H9 (cell line): ENCODE data around the gene WWC1. TPM values are rescaled to one million over a fixed set of nuclear protein-coding genes. Genes with fewer than 3 reads are reported as not detected.
A peak's percentile ranks its signal among the peaks of the same experiment; 100 is the strongest.

ENCODE experiments used
- DNase-seq: peaks from one replicate; pipeline ENCODE4 v3.0.0-alpha.2; 2017
- H2AFZ ChIP-seq: one replicate; pipeline ENCODE4 v1.6.1; 2013; ENCODE audit warnings: mild to moderate bottlenecking, low read length, control low read depth, moderate library complexity
- H2AK5ac ChIP-seq: 2 replicates; pipeline ENCODE4 v1.6.1; 2013; ENCODE audit warnings: low read length, control low read depth, mixed read lengths; ENCODE audit not compliant: insufficient read length
- H2BK120ac ChIP-seq: one replicate; pipeline ENCODE4 v1.6.1; 2013; ENCODE audit warnings: low read depth, mild to moderate bottlenecking, low read length, control low read depth, inconsistent platforms; ENCODE audit not compliant: poor library complexity, severe bottlenecking
- H2BK12ac ChIP-seq: 2 replicates; pipeline ENCODE4 v1.6.1; 2013; ENCODE audit warnings: low read length, control low read depth, mixed read lengths, low read depth; ENCODE audit not compliant: insufficient read length
- H2BK15ac ChIP-seq: 2 replicates; pipeline ENCODE4 v1.6.1; 2013; ENCODE audit warnings: low read depth, low read length, control low read depth
- H2BK20ac ChIP-seq: one replicate; pipeline ENCODE4 v1.6.1; 2013; ENCODE audit warnings: low read depth, mild to moderate bottlenecking, low read length, control low read depth, inconsistent platforms; ENCODE audit not compliant: poor library complexity, severe bottlenecking
- H2BK5ac ChIP-seq: 2 replicates; pipeline ENCODE4 v1.6.1; 2013; ENCODE audit warnings: low read length, control low read depth, mixed read lengths; ENCODE audit not compliant: insufficient read length
- H3K14ac ChIP-seq: 2 replicates; pipeline ENCODE4 v1.6.1; 2013; ENCODE audit warnings: low read length, control low read depth; ENCODE audit not compliant: insufficient read depth
- H3K18ac ChIP-seq: 2 replicates; pipeline ENCODE4 v1.6.1; 2013; ENCODE audit warnings: low read depth, mild to moderate bottlenecking, mixed read lengths, low read length, control low read depth; ENCODE audit not compliant: insufficient read length
- H3K23ac ChIP-seq: 2 replicates; pipeline ENCODE4 v1.6.1; 2013; ENCODE audit warnings: low read length, control low read depth, mixed read lengths, low read depth; ENCODE audit not compliant: insufficient read length
- H3K23me2 ChIP-seq: 2 replicates; pipeline ENCODE4 v1.6.1; 2013; ENCODE audit warnings: low read depth, mild to moderate bottlenecking, mixed read lengths, low read length, control low read depth; ENCODE audit not compliant: insufficient read length, poor library complexity, severe bottlenecking
- H3K27ac ChIP-seq: 2 replicates; pipeline ENCODE4 v1.5.1; 2013; ENCODE audit warnings: low read length, control low read depth, mixed read lengths, low read depth; ENCODE audit not compliant: insufficient read length
- H3K27me3 ChIP-seq: 2 replicates; pipeline ENCODE4 v1.6.1; 2013; ENCODE audit warnings: low read length, control low read depth, inconsistent platforms; ENCODE audit not compliant: insufficient read depth
- H3K4ac ChIP-seq: 2 replicates; pipeline ENCODE4 v1.6.1; 2013; ENCODE audit warnings: low read depth, mild to moderate bottlenecking, control low read depth, inconsistent platforms, low read length, moderate library complexity
- H3K4me1 ChIP-seq: 2 replicates; pipeline ENCODE4 v1.6.1; 2013; ENCODE audit warnings: low read length, control low read depth, inconsistent platforms; ENCODE audit not compliant: insufficient read depth
- H3K4me2 ChIP-seq: 2 replicates; pipeline ENCODE4 v1.6.1; 2013; ENCODE audit warnings: low read length, control low read depth, mixed read lengths; ENCODE audit not compliant: insufficient read length, insufficient read depth
- H3K56ac ChIP-seq: 2 replicates; pipeline ENCODE4 v1.6.1; 2013; ENCODE audit warnings: low read depth, mild to moderate bottlenecking, mixed read lengths, low read length, control low read depth; ENCODE audit not compliant: insufficient read length
- H3K79me1 ChIP-seq: 2 replicates; pipeline ENCODE4 v1.6.1; 2013; ENCODE audit warnings: low read depth, mild to moderate bottlenecking, moderate library complexity, low read length, control low read depth, inconsistent platforms; ENCODE audit not compliant: insufficient read depth, poor library complexity, severe bottlenecking
- H3K79me2 ChIP-seq: 2 replicates; pipeline ENCODE4 v1.6.1; 2013; ENCODE audit warnings: low read length, control low read depth, inconsistent platforms; ENCODE audit not compliant: insufficient read depth
- H3K9ac ChIP-seq: 2 replicates; pipeline ENCODE4 v1.6.1; 2013; ENCODE audit warnings: low read length, control low read depth, mixed read lengths; ENCODE audit not compliant: insufficient read length; ENCODE audit errors: extremely low read depth
- H3K9me3 ChIP-seq: one replicate; pipeline ENCODE4 v1.6.1; 2013; ENCODE audit warnings: low read depth, low read length, inconsistent platforms; ENCODE audit not compliant: control insufficient read depth
- H3T11ph ChIP-seq: one replicate; pipeline ENCODE4 v1.6.1; 2013; ENCODE audit warnings: mild to moderate bottlenecking, low read length, control low read depth, inconsistent platforms
- H4K20me1 ChIP-seq: one replicate; pipeline ENCODE4 v1.6.1; 2013; ENCODE audit not compliant: control insufficient read depth, insufficient read length, insufficient read depth
- H4K5ac ChIP-seq: 2 replicates; pipeline ENCODE4 v1.6.1; 2013; ENCODE audit warnings: low read depth, mild to moderate bottlenecking, mixed read lengths, low read length, control low read depth; ENCODE audit not compliant: insufficient read length
- H4K8ac ChIP-seq: replicated peaks from 2 replicates; pipeline ENCODE4 v1.6.1; 2013; ENCODE audit warnings: low read length, control low read depth, mixed read lengths, low read depth; ENCODE audit not compliant: insufficient read length
- H4K91ac ChIP-seq: 2 replicates; pipeline ENCODE4 v1.6.1; 2013; ENCODE audit warnings: low read depth, mild to moderate bottlenecking, moderate library complexity, mixed read lengths, low read length, control low read depth; ENCODE audit not compliant: insufficient read length
- H3K27ac Mint-ChIP-seq, 3 experiments: 2 replicates in 2 of 3; 3 replicates in 1 of 3; pipeline ENCODE4 v1.8.0; 2020 to 2021; ENCODE audit warnings: mixed read lengths in 3 of 3, mild to moderate bottlenecking in 1 of 3, moderate library complexity in 1 of 3
- H3K27me3 Mint-ChIP-seq: 2 replicates; pipeline ENCODE4 v1.8.0; 2021; ENCODE audit warnings: low read depth, mild to moderate bottlenecking, moderate library complexity, mixed read lengths
- H3K36me3 Mint-ChIP-seq, 3 experiments: 2 replicates in 2 of 3; 3 replicates in 1 of 3; pipeline ENCODE4 v1.8.0; 2020 to 2021; ENCODE audit warnings: low read depth in 3 of 3, mixed read lengths in 3 of 3; ENCODE audit not compliant: insufficient read depth in 1 of 3
- H3K4me1 Mint-ChIP-seq, 2 experiments: 2 replicates each; pipeline ENCODE4 v1.8.0; 2020; ENCODE audit warnings: mixed read lengths in 2 of 2
- H3K4me3 Mint-ChIP-seq, 2 experiments: 2 replicates in 1 of 2; 3 replicates in 1 of 2; pipeline ENCODE4 v1.8.0; 2020 to 2021; ENCODE audit warnings: mild to moderate bottlenecking in 2 of 2, mixed read lengths in 2 of 2, moderate library complexity in 1 of 2
- H3K9me3 Mint-ChIP-seq, 2 experiments: 2 replicates in 1 of 2; 3 replicates in 1 of 2; pipeline ENCODE4 v1.8.0; 2020; ENCODE audit warnings: mild to moderate bottlenecking in 2 of 2, mixed read lengths in 2 of 2, moderate library complexity in 1 of 2
- CTCF ChIP-seq: fragments of 200-600 bp; sonication (generic); conservative IDR thresholded peaks from 3 replicates; pipeline ENCODE4 v1.8.0; 2021; ENCODE audit warnings: antibody characterized with exemption, mild to moderate bottlenecking
- WGBS: extraction: QIAGEN DNeasy Blood & Tissue Kit; methylation state at CpG from one replicate; pipeline ENCODE4 v1.1.7; 2013; ENCODE audit warnings: missing lambda C conversion rate, low lambda C conversion rate, mixed read lengths; ENCODE audit not compliant: insufficient read length; ENCODE audit errors: extremely low coverage; 5-methylcytosine and 5-hydroxymethylcytosine counted together
- total RNA-seq: library from RNA; stranded (reverse); gene quantifications from 2 replicates; pipeline ENCODE4 v1.2.1, GENCODE V29; 2021

The WWC1 gene
- total RNA-seq, 1 experiment from 2014 or later, result 28.2 TPM

GRCh38 chr5:168296682-168297081, 5.2 kb downstream of the WWC1 start:
- H3K27me3 ChIP-seq, result no peaks in the 10 kb centered on the region
- no peak overlapping the region for H3K4ac ChIP-seq
- Mint-ChIP-seq H3K4me3 (no peak overlapping the region), H3K36me3 (peaks cover 0 to 2% (median 0%) of the 10 kb centered on the region in 3 experiments; a peak in 4 of 7 replicates), H3K27me3 (no peaks in the 10 kb centered on the region; the same call in 1 of the 2 replicates), H3K27ac (peak overlapping the region in 1 of 3 experiments; percentile 70; a peak in 1 of 7 replicates), H3K4me1 (peaks cover 64 to 80% of the 10 kb centered on the region in 2 experiments), H3K9me3 (no peaks in the 10 kb centered on the region)
- no peaks in the 10 kb centered on the region for H3K79me1 ChIP-seq
- no peak overlapping the region for H3T11ph ChIP-seq
- H3K14ac ChIP-seq, result no peak overlapping the region
- no peak overlapping the region for H2BK15ac ChIP-seq
- H4K8ac ChIP-seq, result no peak overlapping the region
- no peak for DNase-seq
- no peak overlapping the region for H3K4me2 ChIP-seq
- H4K20me1 ChIP-seq, result no peaks in the 10 kb centered on the region
- H2BK5ac ChIP-seq, result no peak overlapping the region
- H3K9me3 ChIP-seq, result no peaks in the 10 kb centered on the region
- H2BK120ac ChIP-seq, result no peak overlapping the region
- no peak overlapping the region for H4K5ac ChIP-seq
- H3K18ac ChIP-seq, result no peak overlapping the region
- no peak overlapping the region for H3K27ac ChIP-seq
- no peak overlapping the region for H3K23ac ChIP-seq
- TF ChIP-seq CTCF, result no peak
- no peak overlapping the region for H2BK12ac ChIP-seq
- no peak overlapping the region for H3K56ac ChIP-seq
- peaks cover 9% of the 10 kb centered on the region for H3K23me2 ChIP-seq
- peaks cover 14% of the 10 kb centered on the region; the same call in 1 of the 2 replicates for H3K4me1 ChIP-seq
- no peak overlapping the region for H2AFZ ChIP-seq
- no peak overlapping the region for H4K91ac ChIP-seq
- no CpG with 5 or more reads among the region's 2 CpGs for WGBS
- H2AK5ac ChIP-seq, result no peak overlapping the region
- H3K9ac ChIP-seq, result no peak overlapping the region
- H3K79me2 ChIP-seq, result peaks cover 6% of the 10 kb centered on the region; the same call in 1 of the 2 replicates
- H2BK20ac ChIP-seq, result no peak overlapping the region
